AG09309 (cell line): ENCODE data around the gene AUH.

Experiments
- DNase-seq: peaks from one replicate; pipeline ENCODE4 v3.0.0-alpha.2; 2010; ENCODE audit warnings: low read depth
- H3K4me3 ChIP-seq: 2 replicates; pipeline ENCODE4 v1.5.1; 2011; ENCODE audit warnings: mild to moderate bottlenecking, low read depth, low read length, moderate library complexity; ENCODE audit not compliant: control insufficient read depth
- CTCF ChIP-seq: IDR thresholded peaks from 2 replicates; pipeline ENCODE4 v1.5.1; 2011; ENCODE audit warnings: mild to moderate bottlenecking, low read depth, low read length, inconsistent platforms; ENCODE audit not compliant: insufficient read depth, control insufficient read depth; ENCODE audit errors: missing control alignments

AUH gene

DNA sequence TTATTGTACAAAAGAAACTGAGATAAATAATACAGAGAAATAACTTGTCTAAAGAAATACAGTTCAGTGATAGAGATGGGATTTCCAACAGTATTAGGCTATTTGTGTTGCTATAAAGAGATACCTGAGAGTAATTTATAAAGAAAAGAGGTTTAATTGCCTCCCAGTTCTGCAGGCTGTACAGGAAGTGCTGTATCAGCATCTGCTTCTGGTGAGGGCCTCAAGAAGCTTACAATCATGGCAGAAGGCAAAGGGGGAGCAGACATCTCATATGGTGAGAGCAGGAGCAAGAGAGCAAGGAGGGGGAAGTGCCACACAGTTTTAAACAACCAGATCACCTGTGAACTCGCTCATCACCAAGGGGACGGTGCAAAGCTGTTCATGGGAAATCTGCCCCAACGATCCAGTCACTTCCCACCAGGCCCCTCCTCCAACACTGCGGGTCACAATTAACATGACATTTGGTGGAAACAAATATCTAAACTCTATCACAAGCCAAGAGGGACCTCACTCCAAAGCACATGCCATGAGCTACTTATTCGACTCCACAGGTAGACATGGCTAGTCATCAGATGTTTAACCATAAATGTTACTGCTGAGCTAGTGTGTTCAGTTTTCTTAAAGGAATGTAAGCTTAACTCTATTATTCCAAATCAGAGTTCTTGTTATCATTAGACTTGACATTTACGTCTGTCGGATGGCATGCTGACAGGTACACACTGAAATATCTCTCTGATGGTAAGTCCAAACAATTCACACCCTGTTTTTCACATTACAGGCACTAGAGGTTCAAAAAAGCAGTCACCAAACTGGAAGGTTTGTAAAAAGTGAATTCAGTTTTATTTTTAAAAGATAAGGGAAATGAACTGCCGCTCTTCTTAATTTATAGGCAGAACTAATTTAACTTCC, 82.2 kb downstream of the AUH start:
- DNase-seq: no peak
- no peak for TF ChIP-seq CTCF
- no peak overlapping the region for H3K4me3 ChIP-seq

DNA sequence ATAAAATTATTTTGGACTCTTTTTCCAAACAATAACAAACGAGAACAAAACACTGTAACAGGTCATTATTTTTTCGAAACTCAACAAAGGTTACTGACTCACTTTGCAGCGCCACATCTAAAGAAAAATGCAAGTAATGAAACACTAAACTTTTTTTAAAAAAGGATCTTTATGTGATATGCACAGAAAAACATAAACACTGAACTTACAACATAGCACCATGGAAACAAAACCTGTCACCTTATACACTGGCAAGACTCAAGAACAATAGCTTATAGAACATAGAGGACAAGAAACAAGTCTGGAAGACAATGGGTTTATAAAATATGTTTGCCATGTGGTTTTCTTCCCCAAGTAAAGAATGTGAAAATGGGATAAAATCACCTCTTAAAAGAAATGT, 85.2 kb downstream of the AUH start:
- H3K4me3 ChIP-seq: no peak overlapping the region
- no peak for DNase-seq
- TF ChIP-seq CTCF: no peak

DNA sequence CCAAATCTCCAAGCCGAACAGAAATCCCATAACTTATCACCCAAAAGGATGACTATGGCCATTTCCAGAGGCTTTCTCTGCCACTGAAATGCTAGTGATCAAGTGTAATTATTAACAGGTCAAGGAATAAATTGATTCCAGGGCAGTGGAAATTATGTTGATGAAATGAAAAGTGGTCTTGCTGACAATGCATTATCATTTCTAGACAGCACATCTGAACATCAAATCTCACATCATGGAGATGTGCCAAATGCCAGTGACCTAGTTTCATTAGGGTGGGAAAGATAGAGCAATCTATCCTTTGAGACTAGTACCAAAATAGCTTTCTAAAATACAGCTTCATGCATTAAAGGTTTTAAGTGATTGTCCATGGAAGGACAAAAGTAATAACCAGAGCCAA, 86.1 kb downstream of the AUH start:
- TF ChIP-seq CTCF: no peak
- no peak overlapping the region for H3K4me3 ChIP-seq
- no peak for DNase-seq

- TF ChIP-seq CTCF: no peak
- H3K4me3 ChIP-seq: no peak overlapping the region
- DNase-seq: no peak
Measured at GRCh38 chr9:91274949-91275492, 86.7 kb downstream of the AUH start.

DNA sequence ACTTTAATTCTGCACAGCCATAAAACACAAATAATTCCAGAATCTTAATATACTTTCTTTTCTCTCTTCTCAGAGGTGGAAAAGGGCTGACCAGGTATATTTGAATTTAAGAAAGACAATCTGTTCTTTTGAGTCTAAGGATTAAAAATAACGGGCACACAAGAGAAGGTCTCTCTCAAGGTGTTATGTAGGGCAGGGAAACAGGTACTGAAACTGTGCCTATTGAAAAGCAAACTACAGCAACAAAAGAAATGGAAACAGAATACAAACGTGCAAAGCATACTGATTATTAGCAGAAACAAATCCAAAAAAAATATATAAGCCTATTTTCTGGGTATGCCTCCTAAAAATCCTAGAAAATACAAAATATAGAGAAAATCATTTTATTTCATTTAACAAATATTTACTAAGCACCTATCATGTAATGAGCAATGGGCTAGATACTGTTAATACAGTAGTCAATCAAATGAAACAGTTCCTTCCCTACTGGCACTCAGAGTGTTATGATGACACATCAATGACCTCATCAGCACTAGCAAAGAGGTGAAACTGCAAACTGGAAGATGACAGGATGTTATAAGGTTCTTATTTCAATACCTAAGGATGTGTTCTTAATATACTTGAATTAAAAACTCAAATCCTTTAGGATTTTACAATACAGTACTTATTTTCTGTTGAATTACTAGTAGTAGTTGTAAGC, 87.7 kb downstream of the AUH start:
- TF ChIP-seq CTCF: no peak
- no peak for DNase-seq
- H3K4me3 ChIP-seq: no peak overlapping the region

GRCh38 chr9:91271156-91271555, 90.6 kb downstream of the AUH start:
- TF ChIP-seq CTCF: no peak
- DNase-seq: no peak
- no peak overlapping the region for H3K4me3 ChIP-seq
